GM20000 (cell line): ENCODE measurements around the gene HNRNPAB.

Experiments
- DNase-seq: peaks from one replicate; pipeline ENCODE4 v3.0.0; 2012; ENCODE audit warnings: low spot score
- TF ChIP-seq, protein P1 (sequence below): IDR thresholded peaks from 2 replicates; pipeline ENCODE4 v1.5.1; 2012; ENCODE audit warnings: mild to moderate bottlenecking, control low read depth; ENCODE audit errors: extremely low read depth, missing control alignments

HNRNPAB gene

GRCh38 chr5:178189433-178189832 is 14.9 kb upstream of the HNRNPAB start:
- DNase-seq = no peak
- TF ChIP-seq, protein P1, sequence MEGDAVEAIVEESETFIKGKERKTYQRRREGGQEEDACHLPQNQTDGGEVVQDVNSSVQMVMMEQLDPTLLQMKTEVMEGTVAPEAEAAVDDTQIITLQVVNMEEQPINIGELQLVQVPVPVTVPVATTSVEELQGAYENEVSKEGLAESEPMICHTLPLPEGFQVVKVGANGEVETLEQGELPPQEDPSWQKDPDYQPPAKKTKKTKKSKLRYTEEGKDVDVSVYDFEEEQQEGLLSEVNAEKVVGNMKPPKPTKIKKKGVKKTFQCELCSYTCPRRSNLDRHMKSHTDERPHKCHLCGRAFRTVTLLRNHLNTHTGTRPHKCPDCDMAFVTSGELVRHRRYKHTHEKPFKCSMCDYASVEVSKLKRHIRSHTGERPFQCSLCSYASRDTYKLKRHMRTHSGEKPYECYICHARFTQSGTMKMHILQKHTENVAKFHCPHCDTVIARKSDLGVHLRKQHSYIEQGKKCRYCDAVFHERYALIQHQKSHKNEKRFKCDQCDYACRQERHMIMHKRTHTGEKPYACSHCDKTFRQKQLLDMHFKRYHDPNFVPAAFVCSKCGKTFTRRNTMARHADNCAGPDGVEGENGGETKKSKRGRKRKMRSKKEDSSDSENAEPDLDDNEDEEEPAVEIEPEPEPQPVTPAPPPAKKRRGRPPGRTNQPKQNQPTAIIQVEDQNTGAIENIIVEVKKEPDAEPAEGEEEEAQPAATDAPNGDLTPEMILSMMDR = no peak

GRCh38 chr5:178191661-178192060 is 12.7 kb upstream of the HNRNPAB start:
- no peak for DNase-seq
- TF ChIP-seq, protein P1 = no peak

GRCh38 chr5:178192244-178192643 is 12.1 kb upstream of the HNRNPAB start:
- TF ChIP-seq, protein P1 = no peak
- no peak for DNase-seq

DNA sequence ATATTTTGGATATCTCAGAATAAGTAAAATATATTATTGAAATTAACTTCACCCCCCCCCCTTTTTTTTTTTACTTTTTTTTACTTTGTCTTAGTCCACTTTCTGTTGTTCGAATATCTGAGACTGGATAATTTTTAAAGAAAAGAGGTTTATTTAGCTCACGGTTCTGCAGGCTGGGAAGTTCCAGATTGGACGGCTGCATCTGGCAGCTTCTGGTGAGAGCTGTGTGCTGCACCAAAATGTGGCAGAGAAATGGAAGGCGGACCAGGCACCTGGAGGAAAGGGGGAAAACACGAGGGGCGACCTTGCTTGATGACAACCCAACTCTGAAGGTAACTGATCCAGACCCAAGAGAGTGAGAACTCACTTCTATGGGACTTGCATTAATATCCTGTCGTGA is 11.5 kb upstream of the HNRNPAB start:
- TF ChIP-seq, protein P1 = no peak
- DNase-seq = no peak

DNA sequence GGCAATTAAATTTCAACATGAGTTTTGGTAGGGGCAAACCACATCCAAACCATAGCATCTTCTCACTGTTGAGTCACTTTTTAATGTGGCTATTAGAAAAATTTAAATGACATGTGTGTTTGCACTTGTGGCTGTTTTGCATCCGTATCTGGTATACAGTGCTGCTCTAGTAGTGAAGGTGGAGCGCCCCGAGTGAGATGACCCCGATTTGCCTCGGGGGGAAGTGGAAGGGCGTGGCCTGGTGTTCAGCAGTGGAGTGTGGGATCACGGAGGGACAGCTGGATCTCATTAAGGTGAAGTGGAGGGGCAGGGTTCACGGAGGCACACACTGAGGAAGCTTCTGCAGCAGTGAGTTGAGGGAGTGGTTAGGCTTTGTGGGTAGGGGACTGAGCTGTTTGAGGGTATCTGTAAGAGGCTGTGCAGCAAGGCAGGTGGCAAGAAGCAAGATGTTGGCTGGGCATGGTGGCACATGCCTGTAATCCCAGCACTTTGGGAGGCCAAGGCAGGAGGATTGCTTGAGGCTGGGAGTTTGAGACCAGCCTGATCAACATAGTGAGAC is 11.0 kb upstream of the HNRNPAB start:
- TF ChIP-seq, protein P1 = no peak
- DNase-seq = no peak

DNA sequence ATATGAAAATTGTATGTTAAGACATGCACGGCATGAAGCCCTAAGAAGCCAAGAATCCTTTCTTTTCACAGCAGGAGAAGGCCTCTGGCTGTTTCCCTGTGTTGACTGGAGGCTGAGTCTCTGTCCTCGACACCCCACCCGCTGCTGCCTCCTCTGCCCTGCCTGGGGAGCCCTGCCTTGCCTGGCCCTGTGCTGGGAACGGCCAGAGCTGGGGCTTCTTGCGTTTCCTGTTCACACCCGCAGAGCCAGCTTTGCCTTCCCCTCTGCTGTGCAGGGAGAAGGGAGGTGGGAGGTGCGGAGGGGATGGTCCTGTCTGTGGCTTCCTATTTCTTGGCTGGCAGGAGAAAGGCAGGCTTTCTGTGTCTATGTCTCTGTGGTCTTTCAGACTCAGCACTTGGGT is 10.3 kb upstream of the HNRNPAB start:
- no peak for DNase-seq
- TF ChIP-seq, protein P1 = no peak

GRCh38 chr5:178196281-178196812 is 8.0 kb upstream of the HNRNPAB start:
- no peak for DNase-seq

More at GRCh38 chr5:178196281-178196812, 8.0 kb upstream of the HNRNPAB start:
- TF ChIP-seq, protein P1 = no peak
